ENCODE measurements around the gene IDUA.

Gene IDUA

DNA sequence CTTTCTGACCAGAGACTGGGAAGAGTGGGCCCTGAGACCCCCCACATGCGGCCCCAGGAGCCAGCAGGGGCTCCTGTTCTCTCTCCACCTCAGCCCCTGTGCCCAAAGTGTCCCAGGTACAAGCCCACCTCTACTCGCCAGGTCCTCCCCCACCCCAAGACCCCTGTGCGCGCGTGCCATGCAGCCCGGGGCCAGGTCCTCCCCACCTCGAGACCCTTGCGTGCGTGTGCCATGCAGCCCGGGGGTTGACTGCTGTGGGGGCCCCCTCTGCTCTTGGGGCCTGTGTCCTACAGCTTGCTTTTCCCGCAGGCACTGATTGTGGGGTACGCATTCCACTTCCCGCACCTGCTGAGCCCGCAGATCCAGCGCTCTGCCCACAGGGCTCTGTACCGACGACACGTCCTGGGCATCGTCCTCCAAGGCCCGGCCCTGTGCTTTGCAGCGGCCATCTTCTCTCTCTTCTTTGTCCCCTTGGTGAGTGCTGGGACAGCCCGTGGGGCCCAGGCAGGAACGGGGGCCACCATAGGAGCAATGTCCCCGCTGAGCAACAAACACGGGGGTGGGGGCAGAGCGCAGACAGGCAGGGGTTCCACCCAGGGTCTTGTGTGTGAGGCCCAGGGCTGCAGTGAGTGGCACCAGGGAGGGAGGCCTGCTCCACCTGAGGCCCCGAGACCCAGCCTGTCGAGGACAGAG, 33.8 kb upstream of the IDUA start:
- H3K36me3 Mint-ChIP-seq: peaks cover 2% of the 10 kb centered on the region
- H3K4me1 Mint-ChIP-seq (ENCODE audit: low read depth): no peaks in the 10 kb centered on the region
- no peaks in the 10 kb centered on the region for H3K9me3 Mint-ChIP-seq (ENCODE audit: low read depth)
- H3K27me3 Mint-ChIP-seq: no peaks in the 10 kb centered on the region
- no peak overlapping the region for H3K27ac Mint-ChIP-seq
- no peak overlapping the region for H3K4me3 Mint-ChIP-seq

DNA sequence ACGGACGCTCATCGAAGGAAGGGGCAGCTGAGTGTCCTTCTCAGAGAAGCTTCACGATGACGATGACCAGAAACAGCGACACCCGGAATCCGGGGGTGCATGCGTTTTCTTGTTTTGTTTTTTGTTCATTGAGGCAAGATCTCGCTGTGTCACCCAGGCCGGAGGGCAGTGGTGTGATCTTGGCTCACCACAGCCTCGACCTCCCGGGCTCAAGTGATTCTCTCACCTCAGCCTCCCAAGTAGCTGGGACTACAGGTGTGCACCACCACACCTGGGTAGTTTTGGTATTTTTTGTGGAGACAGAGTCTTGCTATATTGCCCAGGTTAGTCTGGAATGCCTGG, 33.3 kb upstream of the IDUA start:
- Mint-ChIP-seq H3K9me3 (ENCODE audit: low read depth) (no peaks in the 10 kb centered on the region), H3K4me1 (ENCODE audit: low read depth) (no peaks in the 10 kb centered on the region), H3K27ac (no peak overlapping the region), H3K4me3 (no peak overlapping the region), H3K36me3 (peaks cover 2% of the 10 kb centered on the region), H3K27me3 (no peaks in the 10 kb centered on the region)

GRCh38 chr4:954211-955020, 32.4 kb upstream of the IDUA start:
- H3K36me3 Mint-ChIP-seq: peaks cover 2% of the 10 kb centered on the region
- no peaks in the 10 kb centered on the region for H3K4me1 Mint-ChIP-seq (ENCODE audit: low read depth)
- H3K27ac Mint-ChIP-seq: no peak overlapping the region
- no peaks in the 10 kb centered on the region for H3K9me3 Mint-ChIP-seq (ENCODE audit: low read depth)
- H3K27me3 Mint-ChIP-seq: no peaks in the 10 kb centered on the region
- no peak overlapping the region for H3K4me3 Mint-ChIP-seq

- H3K4me3 Mint-ChIP-seq: no peak overlapping the region
- no peak overlapping the region for H3K27ac Mint-ChIP-seq
- H3K4me1 Mint-ChIP-seq (ENCODE audit: low read depth): no peaks in the 10 kb centered on the region
- H3K27me3 Mint-ChIP-seq: no peaks in the 10 kb centered on the region
- peaks cover 2% of the 10 kb centered on the region for H3K36me3 Mint-ChIP-seq
- no peaks in the 10 kb centered on the region for H3K9me3 Mint-ChIP-seq (ENCODE audit: low read depth)
Measured at GRCh38 chr4:955161-955921, 31.5 kb upstream of the IDUA start.

DNA sequence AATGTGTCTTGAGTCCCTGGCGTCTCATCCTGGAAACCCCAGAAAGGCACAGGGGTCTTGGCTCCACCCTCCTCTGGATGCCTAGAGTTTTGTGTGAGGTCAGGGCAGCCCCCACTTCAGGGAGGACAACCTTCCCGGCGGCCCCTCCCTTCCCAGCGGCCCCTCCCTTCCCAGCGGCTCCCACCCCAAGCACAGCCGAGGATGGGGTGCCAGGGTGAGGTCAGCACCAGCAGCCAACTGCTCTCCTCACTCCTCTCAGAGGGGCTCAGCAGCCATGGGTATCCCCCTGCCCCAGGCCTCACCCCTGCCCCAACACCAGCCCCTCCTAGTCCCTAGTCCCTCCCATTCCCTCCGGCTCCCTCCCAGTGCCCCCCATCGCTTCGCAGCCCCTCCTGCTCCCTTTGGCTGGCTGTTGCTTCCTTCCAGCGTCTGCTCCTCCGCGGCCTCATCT, 30.9 kb upstream of the IDUA start:
- Mint-ChIP-seq H3K4me3 (no peak overlapping the region), H3K27me3 (no peaks in the 10 kb centered on the region), H3K9me3 (ENCODE audit: low read depth) (no peaks in the 10 kb centered on the region), H3K36me3 (peaks cover 2% of the 10 kb centered on the region), H3K4me1 (ENCODE audit: low read depth) (no peaks in the 10 kb centered on the region), H3K27ac (no peak overlapping the region)

- Mint-ChIP-seq H3K9me3 (ENCODE audit: low read depth) (no peaks in the 10 kb centered on the region), H3K4me3 (no peak overlapping the region), H3K27ac (no peak overlapping the region), H3K36me3 (peaks cover 2% of the 10 kb centered on the region), H3K4me1 (ENCODE audit: low read depth) (no peaks in the 10 kb centered on the region), H3K27me3 (no peaks in the 10 kb centered on the region)
Measured at GRCh38 chr4:956531-957230, 30.2 kb upstream of the IDUA start.

GRCh38 chr4:957231-957580, 29.6 kb upstream of the IDUA start:
- H3K36me3 Mint-ChIP-seq: peaks cover 2% of the 10 kb centered on the region
- H3K27me3 Mint-ChIP-seq: no peaks in the 10 kb centered on the region
- no peaks in the 10 kb centered on the region for H3K4me1 Mint-ChIP-seq (ENCODE audit: low read depth)
- no peak overlapping the region for H3K4me3 Mint-ChIP-seq
- no peaks in the 10 kb centered on the region for H3K9me3 Mint-ChIP-seq (ENCODE audit: low read depth)
- H3K27ac Mint-ChIP-seq: no peak overlapping the region

DNA sequence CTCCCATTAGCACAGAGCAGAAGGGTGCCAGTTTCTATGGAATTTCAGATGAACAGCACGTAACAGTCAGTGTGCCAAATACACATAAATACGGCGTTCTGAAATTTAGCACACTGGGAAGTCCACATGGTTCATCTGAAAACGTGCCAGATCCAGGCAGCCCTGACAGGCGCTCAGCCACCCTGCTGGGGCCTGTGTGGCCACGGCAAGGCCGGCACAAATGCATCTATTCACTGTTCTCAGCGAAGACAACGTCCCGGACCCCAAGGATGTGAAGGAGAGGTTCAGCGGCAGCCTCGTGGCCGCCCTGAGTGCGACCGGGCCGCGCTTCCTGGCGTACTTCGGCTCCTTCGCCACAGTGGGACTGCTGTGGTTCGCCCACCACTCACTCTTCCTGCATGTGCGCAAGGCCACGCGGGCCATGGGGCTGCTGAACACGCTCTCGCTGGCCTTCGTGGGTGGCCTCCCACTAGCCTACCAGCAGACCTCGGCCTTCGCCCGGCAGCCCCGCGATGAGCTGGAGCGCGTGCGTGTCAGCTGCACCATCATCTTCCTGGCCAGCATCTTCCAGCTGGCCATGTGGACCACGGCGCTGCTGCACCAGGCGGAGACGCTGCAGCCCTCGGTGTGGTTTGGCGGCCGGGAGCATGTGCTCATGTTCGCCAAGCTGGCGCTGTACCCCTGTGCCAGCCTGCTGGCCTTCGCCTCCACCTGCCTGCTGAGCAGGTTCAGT, 29.1 kb upstream of the IDUA start:
- Mint-ChIP-seq H3K9me3 (ENCODE audit: low read depth) (no peaks in the 10 kb centered on the region), H3K36me3 (peaks cover 2% of the 10 kb centered on the region), H3K27me3 (no peaks in the 10 kb centered on the region), H3K4me1 (ENCODE audit: low read depth) (no peaks in the 10 kb centered on the region), H3K27ac (no peak overlapping the region), H3K4me3 (no peak overlapping the region)

- H3K4me1 Mint-ChIP-seq (ENCODE audit: low read depth): no peaks in the 10 kb centered on the region
- no peak overlapping the region for H3K4me3 Mint-ChIP-seq
- H3K27ac Mint-ChIP-seq: no peak overlapping the region
- no peaks in the 10 kb centered on the region for H3K27me3 Mint-ChIP-seq
- peaks cover 2% of the 10 kb centered on the region for H3K36me3 Mint-ChIP-seq
- no peaks in the 10 kb centered on the region for H3K9me3 Mint-ChIP-seq (ENCODE audit: low read depth)
Measured at GRCh38 chr4:958314-958665, 28.6 kb upstream of the IDUA start.

- H3K27ac Mint-ChIP-seq: no peak overlapping the region
- no peaks in the 10 kb centered on the region for H3K27me3 Mint-ChIP-seq
- H3K9me3 Mint-ChIP-seq (ENCODE audit: low read depth): no peaks in the 10 kb centered on the region
- no peaks in the 10 kb centered on the region for H3K4me1 Mint-ChIP-seq (ENCODE audit: low read depth)
- H3K36me3 Mint-ChIP-seq: peaks cover 2% of the 10 kb centered on the region
- no peak overlapping the region for H3K4me3 Mint-ChIP-seq
Measured at GRCh38 chr4:958696-959337, 28.0 kb upstream of the IDUA start.

DNA sequence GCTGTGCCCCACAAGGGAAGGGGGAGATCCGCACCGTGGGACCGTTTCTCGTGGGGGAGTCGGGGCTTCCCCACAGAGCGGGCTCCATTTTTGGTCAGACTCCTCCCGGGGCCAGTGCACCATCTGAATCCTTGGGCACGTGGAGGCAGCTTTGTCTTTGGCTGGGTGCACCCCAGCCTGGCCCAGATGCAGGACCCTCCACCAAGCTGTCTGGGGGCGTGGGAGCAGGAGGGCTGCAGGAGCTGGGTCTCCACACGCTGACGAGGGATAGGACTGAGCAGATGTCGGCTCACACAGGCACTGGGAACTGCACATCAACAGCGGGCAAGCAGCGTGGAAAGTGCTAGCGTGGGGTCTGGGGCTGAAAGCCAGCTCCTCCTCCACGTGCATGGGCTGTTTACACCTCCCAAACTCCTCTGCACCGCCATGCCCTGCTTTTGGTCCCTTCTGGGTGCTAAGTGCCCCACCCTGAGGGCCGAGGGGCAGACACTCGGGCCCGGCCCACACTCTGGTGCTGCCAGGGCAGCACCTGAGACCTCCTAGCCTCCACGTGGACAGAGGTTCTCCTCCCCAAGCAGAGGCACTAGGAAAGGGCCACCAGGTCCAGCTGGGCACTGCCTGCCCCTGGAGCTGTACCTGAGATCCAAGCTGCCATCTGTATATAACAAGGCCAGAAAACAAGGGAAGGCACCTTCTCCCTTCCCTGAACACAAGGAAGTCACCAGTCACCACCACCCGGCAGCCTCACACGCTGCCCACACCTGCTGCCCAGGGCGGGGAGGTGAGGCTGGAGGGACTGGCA, 27.3 kb upstream of the IDUA start:
- no peak overlapping the region for H3K4me3 Mint-ChIP-seq
- no peak overlapping the region for H3K27ac Mint-ChIP-seq
- no peaks in the 10 kb centered on the region for H3K9me3 Mint-ChIP-seq (ENCODE audit: low read depth)
- H3K4me1 Mint-ChIP-seq (ENCODE audit: low read depth): no peaks in the 10 kb centered on the region
- H3K36me3 Mint-ChIP-seq: peaks cover 2% of the 10 kb centered on the region
- H3K27me3 Mint-ChIP-seq: no peaks in the 10 kb centered on the region

GRCh38 chr4:960140-960635, 26.7 kb upstream of the IDUA start:
- Mint-ChIP-seq H3K27ac (no peak overlapping the region), H3K4me3 (no peak overlapping the region), H3K27me3 (no peaks in the 10 kb centered on the region), H3K9me3 (ENCODE audit: low read depth) (no peaks in the 10 kb centered on the region), H3K36me3 (no peaks in the 10 kb centered on the region), H3K4me1 (ENCODE audit: low read depth) (no peaks in the 10 kb centered on the region)

DNA sequence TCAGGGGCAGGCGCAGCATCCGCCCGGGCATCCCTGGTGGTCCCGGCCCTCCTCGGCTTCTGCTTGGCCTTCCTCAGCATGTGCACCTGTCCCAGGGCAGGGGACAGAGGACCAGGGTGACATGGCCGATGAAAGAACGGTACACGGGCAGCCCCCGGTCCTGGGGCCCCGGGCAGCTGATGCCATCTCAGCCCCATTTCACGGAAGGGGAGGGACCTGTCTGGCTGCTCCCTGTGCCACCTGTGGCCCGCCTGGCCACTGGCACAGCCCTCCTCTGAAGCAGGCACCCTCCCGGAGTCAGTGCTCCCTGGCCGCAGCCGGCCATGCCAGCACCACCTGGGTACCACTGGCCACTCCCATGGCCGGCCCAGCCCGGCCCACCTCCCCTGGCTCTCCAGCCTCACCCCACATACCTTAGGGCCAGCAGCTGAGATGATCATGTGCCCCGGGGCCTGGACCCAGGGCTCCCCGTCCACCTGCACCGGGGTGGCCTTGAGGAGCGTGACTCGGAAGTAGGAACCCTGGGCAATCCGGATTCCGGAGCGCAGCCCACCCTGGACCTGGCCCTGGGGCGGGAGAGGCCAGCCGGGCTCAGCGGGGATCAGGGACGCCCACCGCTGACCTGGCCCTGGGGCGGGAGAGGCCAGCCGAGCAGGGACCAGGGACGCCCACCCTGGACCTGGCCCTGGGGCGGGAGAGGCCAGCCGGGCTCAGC, 26.1 kb upstream of the IDUA start:
- H3K4me1 Mint-ChIP-seq (ENCODE audit: low read depth): no peaks in the 10 kb centered on the region
- H3K27ac Mint-ChIP-seq: no peak overlapping the region
- no peaks in the 10 kb centered on the region for H3K9me3 Mint-ChIP-seq (ENCODE audit: low read depth)
- H3K27me3 Mint-ChIP-seq: no peaks in the 10 kb centered on the region
- no peak overlapping the region for H3K4me3 Mint-ChIP-seq
- H3K36me3 Mint-ChIP-seq: no peaks in the 10 kb centered on the region

All from activated naive CD8-positive, alpha-beta T cell (primary cell).